Measurements from ENCODE around the gene ADRM1.

DNA sequence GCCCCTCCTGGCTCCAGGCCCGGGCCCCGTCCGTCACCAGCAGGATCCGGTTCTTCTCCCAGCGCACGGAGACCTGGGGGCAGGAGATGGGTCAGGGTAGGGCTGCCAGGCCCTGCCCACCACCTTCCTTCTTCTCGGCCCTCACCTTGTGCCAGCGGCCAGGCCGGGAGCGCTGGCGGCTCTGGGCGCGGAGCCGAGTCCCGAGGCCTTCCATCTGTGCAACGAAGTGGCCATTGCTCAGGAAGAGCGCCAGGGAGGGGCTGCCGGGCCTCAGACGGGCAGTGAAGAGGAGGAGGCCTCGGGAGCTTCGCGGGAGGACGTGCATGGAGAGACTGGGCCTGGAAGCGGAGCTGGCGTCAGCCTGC is 7.9 kb downstream of the ADRM1 start:
- TF ChIP-seq, protein P1, sequence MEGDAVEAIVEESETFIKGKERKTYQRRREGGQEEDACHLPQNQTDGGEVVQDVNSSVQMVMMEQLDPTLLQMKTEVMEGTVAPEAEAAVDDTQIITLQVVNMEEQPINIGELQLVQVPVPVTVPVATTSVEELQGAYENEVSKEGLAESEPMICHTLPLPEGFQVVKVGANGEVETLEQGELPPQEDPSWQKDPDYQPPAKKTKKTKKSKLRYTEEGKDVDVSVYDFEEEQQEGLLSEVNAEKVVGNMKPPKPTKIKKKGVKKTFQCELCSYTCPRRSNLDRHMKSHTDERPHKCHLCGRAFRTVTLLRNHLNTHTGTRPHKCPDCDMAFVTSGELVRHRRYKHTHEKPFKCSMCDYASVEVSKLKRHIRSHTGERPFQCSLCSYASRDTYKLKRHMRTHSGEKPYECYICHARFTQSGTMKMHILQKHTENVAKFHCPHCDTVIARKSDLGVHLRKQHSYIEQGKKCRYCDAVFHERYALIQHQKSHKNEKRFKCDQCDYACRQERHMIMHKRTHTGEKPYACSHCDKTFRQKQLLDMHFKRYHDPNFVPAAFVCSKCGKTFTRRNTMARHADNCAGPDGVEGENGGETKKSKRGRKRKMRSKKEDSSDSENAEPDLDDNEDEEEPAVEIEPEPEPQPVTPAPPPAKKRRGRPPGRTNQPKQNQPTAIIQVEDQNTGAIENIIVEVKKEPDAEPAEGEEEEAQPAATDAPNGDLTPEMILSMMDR (conservative IDR thresholded peaks at IDR 0.05): no peak
- no peak for TF ChIP-seq ZFX (IDR thresholded peaks at IDR 0.05)
